ENCODE data around the gene DAPK1.
"Not testable (repeated sequence)": the region's sequence is repeated elsewhere in the genome, so short reads cannot be mapped to it uniquely, and the experiment has no call there.

The DAPK1 gene

DNA sequence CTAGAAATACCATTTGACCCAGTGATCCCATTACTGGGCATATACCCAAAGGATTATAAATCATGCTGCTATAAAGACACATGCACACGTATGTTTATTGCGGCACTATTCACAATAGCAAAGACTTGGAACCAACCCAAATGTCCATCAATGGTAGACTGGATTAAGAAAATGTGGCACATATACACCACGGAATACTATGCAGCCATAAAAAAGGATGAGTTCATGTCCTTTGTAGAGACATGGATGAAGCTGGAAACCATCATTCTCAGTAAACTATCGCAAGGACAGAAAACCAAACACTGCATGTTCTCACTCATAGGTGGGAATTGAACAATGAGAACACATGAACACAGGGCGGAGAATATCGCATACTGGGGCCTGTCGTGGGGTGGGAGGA, 246.6 kb downstream of the DAPK1 start:
- H3K4me3 ChIP-seq (ENCODE audit: low read depth in 1 of 5, low read length in 5 of 5); H3K27ac ChIP-seq (ENCODE audit: low read depth, low read length); H3K36me3 ChIP-seq (ENCODE audit: control insufficient read depth in 5 of 5, insufficient read depth in 5 of 5, low read length in 5 of 5); H3K27me3 ChIP-seq (ENCODE audit: control insufficient read depth in 5 of 5, insufficient read depth in 4 of 5, low read length in 5 of 5); H3K9me3 ChIP-seq (ENCODE audit: control insufficient read depth in 5 of 5, low read length in 5 of 5); H3K4me1 ChIP-seq (ENCODE audit: control insufficient read depth in 5 of 5, insufficient read depth in 5 of 5, low read length in 5 of 5); H3K9ac ChIP-seq (ENCODE audit: low read length in 5 of 5): not testable (repeated sequence)

DNA sequence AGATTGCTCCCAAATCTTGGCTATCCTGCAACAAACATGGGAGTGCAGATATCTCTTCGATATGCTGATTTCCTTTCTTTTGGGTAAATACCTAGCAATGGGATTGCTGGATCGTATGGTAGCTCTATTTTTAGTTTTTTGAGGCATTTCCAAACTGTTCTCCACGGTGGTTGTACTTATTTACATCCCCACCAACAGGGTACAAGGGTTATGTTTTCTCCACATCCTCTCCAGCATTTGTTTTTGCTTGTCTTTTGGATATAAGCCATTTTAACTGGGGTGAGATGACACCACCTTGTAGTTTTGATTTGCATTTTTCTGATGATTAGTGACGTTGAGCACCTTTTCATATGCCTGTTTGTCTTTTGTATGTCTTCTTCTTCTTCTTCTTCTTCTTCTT, 248.5 kb downstream of the DAPK1 start:
- H3K4me3 ChIP-seq (ENCODE audit: low read depth in 1 of 5, low read length in 5 of 5) = no peak overlapping the region
- H3K27ac ChIP-seq (ENCODE audit: low read depth, low read length) = no peak overlapping the region
- no peaks in the 10 kb centered on the region for H3K36me3 ChIP-seq (ENCODE audit: control insufficient read depth in 5 of 5, insufficient read depth in 5 of 5, low read length in 5 of 5)
- H3K27me3 ChIP-seq (ENCODE audit: control insufficient read depth in 5 of 5, insufficient read depth in 4 of 5, low read length in 5 of 5) = peaks cover 0 to 3% (median 0%) of the 10 kb centered on the region in 5 donors
- no peak overlapping the region for H3K9ac ChIP-seq (ENCODE audit: low read length in 5 of 5)
- H3K4me1 ChIP-seq (ENCODE audit: control insufficient read depth in 5 of 5, insufficient read depth in 5 of 5, low read length in 5 of 5) = no peaks in the 10 kb centered on the region
- peaks cover 0 to 9% (median 4%) of the 10 kb centered on the region in 5 donors for H3K9me3 ChIP-seq (ENCODE audit: control insufficient read depth in 5 of 5, low read length in 5 of 5)

DNA sequence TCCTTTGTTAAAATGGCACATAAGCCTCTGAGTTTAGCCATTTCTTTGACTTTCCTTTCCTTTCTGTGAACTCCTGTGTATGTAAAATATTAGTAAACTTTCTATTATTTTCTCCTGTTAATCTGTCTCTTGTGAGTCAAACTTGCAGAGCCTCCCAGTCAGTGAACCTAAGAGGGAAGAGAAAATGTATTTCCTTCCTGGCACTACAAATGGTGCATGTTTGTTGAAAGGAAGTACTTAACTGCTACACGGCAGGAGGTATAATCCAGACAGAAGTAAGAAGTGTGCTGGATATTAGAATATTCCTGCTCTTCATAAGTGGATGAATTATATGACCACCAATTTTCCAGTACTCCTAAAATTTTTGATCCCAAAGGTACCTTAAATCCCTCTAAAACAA, 251.2 kb downstream of the DAPK1 start:
- H3K27ac ChIP-seq (ENCODE audit: low read depth, low read length) = no peak overlapping the region

DNA sequence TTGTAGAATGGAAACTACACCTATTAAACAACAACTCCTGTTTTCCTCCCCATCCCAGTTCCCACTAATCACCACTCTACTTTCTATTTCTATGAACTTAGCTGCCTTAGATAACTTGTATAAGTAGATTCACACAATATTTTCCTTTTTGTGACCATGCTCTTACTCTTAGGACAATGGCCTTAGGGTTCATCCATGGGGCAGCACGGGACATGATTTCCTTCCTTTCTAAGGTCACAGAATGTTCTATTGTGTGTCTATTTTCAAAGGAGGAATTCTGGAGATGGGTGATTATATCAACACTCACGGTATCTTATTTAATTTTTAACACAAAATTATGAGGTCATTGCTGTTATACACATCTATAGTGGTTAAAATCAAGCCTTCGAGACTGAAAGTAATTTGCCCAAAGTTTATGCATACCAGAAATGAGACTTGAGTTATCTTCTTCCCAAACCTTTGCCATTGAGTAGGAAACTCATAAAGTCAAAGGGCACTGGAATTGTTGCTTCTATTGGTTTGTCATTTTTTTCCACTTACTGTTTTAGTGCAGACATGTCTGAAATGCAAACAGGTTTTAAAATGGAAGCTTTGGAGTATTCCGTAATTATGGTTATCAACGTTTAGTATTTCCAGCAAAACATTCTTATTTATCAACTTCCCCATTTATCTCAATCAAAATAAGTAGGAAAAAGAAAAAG, 251.8 kb downstream of the DAPK1 start:
- no peaks in the 10 kb centered on the region for H3K36me3 ChIP-seq (ENCODE audit: control insufficient read depth in 5 of 5, insufficient read depth in 5 of 5, low read length in 5 of 5)
- H3K9ac ChIP-seq (ENCODE audit: low read length in 5 of 5) = no peak overlapping the region
- no peak overlapping the region for H3K4me3 ChIP-seq (ENCODE audit: low read depth in 1 of 5, low read length in 5 of 5)
- peaks cover 0 to 13% (median 6%) of the 10 kb centered on the region in 5 donors for H3K9me3 ChIP-seq (ENCODE audit: control insufficient read depth in 5 of 5, low read length in 5 of 5)
- peaks cover 0 to 3% (median 0%) of the 10 kb centered on the region in 5 donors for H3K27me3 ChIP-seq (ENCODE audit: control insufficient read depth in 5 of 5, insufficient read depth in 4 of 5, low read length in 5 of 5)
- H3K27ac ChIP-seq (ENCODE audit: low read depth, low read length) = no peak overlapping the region
- no peaks in the 10 kb centered on the region for H3K4me1 ChIP-seq (ENCODE audit: control insufficient read depth in 5 of 5, insufficient read depth in 5 of 5, low read length in 5 of 5)

More for the DNA sequence above, 251.2 kb downstream of the DAPK1 start:
- peaks cover 0 to 3% (median 0%) of the 10 kb centered on the region in 5 donors for H3K27me3 ChIP-seq (ENCODE audit: control insufficient read depth in 5 of 5, insufficient read depth in 4 of 5, low read length in 5 of 5)
- no peak overlapping the region for H3K4me3 ChIP-seq (ENCODE audit: low read depth in 1 of 5, low read length in 5 of 5)
- H3K4me1 ChIP-seq (ENCODE audit: control insufficient read depth in 5 of 5, insufficient read depth in 5 of 5, low read length in 5 of 5) = no peaks in the 10 kb centered on the region
- peaks cover 0 to 8% (median 6%) of the 10 kb centered on the region in 5 donors for H3K9me3 ChIP-seq (ENCODE audit: control insufficient read depth in 5 of 5, low read length in 5 of 5)
- no peak overlapping the region for H3K9ac ChIP-seq (ENCODE audit: low read length in 5 of 5)
- no peaks in the 10 kb centered on the region for H3K36me3 ChIP-seq (ENCODE audit: control insufficient read depth in 5 of 5, insufficient read depth in 5 of 5, low read length in 5 of 5)

DNA sequence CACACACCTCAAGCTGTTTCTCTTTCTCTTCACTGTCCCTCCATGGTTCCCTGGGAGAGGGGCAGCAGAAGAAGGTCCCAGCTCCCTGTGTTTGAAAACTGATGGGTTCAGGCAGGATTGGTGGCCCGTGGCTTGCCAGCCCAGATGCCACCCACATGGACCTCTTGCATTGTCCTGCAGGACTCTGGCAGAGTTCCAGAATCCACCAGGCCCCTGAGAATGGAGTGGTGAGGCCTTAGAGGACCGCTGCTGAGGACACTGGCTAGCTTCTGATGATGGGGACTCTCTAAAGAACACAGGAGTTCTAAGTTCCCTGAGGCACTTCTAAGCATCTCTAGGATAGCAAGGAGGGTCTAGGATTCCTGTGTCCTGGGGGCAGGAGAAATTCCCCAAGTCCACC, 253.1 kb downstream of the DAPK1 start:
- H3K4me1 ChIP-seq (ENCODE audit: control insufficient read depth in 5 of 5, insufficient read depth in 5 of 5, low read length in 5 of 5) = no peaks in the 10 kb centered on the region
- H3K4me3 ChIP-seq (ENCODE audit: low read depth in 1 of 5, low read length in 5 of 5) = no peak overlapping the region
- no peak overlapping the region for H3K27ac ChIP-seq (ENCODE audit: low read depth, low read length)
- H3K36me3 ChIP-seq (ENCODE audit: control insufficient read depth in 5 of 5, insufficient read depth in 5 of 5, low read length in 5 of 5) = no peaks in the 10 kb centered on the region
- H3K27me3 ChIP-seq (ENCODE audit: control insufficient read depth in 5 of 5, insufficient read depth in 4 of 5, low read length in 5 of 5) = peaks cover 0 to 3% (median 0%) of the 10 kb centered on the region in 5 donors
- peaks cover 0 to 13% (median 6%) of the 10 kb centered on the region in 5 donors for H3K9me3 ChIP-seq (ENCODE audit: control insufficient read depth in 5 of 5, low read length in 5 of 5)
- no peak overlapping the region for H3K9ac ChIP-seq (ENCODE audit: low read length in 5 of 5)

DNA sequence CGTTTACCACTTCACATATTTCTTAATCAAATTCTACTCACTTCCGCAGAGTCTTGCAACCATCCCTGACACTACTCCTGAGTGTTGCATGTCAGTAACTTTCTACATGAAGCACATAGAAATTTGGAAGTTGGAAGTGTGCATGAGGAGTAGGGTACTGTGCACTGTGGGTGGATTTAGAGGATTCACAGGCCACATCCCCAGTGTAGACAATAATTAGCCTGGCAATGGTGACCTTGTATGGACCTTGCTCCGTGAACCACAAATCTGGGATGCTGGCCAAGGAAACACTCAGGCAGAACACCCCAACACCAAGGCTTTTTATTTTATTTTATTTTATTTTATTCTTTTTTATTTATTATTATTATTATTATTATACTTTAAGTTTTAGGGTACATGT, 253.8 kb downstream of the DAPK1 start:
- H3K27me3 ChIP-seq (ENCODE audit: control insufficient read depth in 5 of 5, insufficient read depth in 4 of 5, low read length in 5 of 5) = peaks cover 0 to 3% (median 0%) of the 10 kb centered on the region in 5 donors
- no peaks in the 10 kb centered on the region for H3K36me3 ChIP-seq (ENCODE audit: control insufficient read depth in 5 of 5, insufficient read depth in 5 of 5, low read length in 5 of 5)
- H3K4me1 ChIP-seq (ENCODE audit: control insufficient read depth in 5 of 5, insufficient read depth in 5 of 5, low read length in 5 of 5) = no peaks in the 10 kb centered on the region
- no peak overlapping the region for H3K27ac ChIP-seq (ENCODE audit: low read depth, low read length)
- no peak overlapping the region for H3K4me3 ChIP-seq (ENCODE audit: low read depth in 1 of 5, low read length in 5 of 5)
- peaks cover 0 to 13% (median 6%) of the 10 kb centered on the region in 5 donors for H3K9me3 ChIP-seq (ENCODE audit: control insufficient read depth in 5 of 5, low read length in 5 of 5)
- H3K9ac ChIP-seq (ENCODE audit: low read length in 5 of 5) = no peak overlapping the region

DNA sequence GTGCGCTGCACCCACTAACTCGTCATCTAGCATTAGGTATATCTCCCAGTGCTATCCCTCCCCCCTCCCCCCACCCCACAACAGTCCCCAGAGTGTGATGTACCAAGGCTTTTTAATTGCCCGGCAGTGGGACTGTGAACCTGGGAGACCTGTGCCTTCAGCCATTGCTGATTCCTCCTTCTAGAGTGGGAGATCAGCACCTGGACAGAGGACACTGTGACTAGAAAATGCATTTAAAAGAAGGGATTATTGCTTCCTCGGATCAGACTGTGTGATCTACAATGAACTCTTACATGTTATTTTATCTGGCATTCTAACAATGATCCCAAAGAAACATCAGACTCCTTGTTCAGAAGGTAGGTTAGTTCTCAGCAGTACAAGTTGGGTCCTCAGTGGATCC, 254.2 kb downstream of the DAPK1 start:
- H3K27ac ChIP-seq (ENCODE audit: low read depth, low read length) = no peak overlapping the region
- no peaks in the 10 kb centered on the region for H3K36me3 ChIP-seq (ENCODE audit: control insufficient read depth in 5 of 5, insufficient read depth in 5 of 5, low read length in 5 of 5)
- H3K4me1 ChIP-seq (ENCODE audit: control insufficient read depth in 5 of 5, insufficient read depth in 5 of 5, low read length in 5 of 5) = no peaks in the 10 kb centered on the region
- no peak overlapping the region for H3K4me3 ChIP-seq (ENCODE audit: low read depth in 1 of 5, low read length in 5 of 5)
- H3K27me3 ChIP-seq (ENCODE audit: control insufficient read depth in 5 of 5, insufficient read depth in 4 of 5, low read length in 5 of 5) = peaks cover 0 to 3% (median 0%) of the 10 kb centered on the region in 5 donors
- H3K9ac ChIP-seq (ENCODE audit: low read length in 5 of 5) = no peak overlapping the region
- H3K9me3 ChIP-seq (ENCODE audit: control insufficient read depth in 5 of 5, low read length in 5 of 5) = peaks cover 0 to 13% (median 6%) of the 10 kb centered on the region in 5 donors

DNA sequence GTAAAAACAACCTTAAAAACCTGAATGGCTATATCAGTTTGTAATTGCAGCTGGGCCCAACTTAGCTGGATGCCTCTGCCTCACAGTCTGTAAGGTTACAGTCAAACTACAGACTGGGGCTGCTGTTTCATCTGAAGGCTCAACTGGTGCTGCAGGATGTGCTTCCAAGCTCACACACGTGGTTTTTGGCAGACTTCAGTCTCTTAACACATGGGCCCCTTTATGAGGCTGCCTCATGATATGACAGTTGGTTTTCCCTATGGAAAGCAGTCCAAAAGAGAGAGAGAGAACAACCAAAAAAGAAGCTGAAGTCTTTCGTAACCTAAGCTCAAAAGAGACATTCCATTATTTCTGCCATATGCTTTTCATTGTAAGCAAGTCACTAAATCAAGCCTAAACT, 255.6 kb downstream of the DAPK1 start:
- Histone ChIP-seq H3K9ac (ENCODE audit: low read length in 5 of 5) (no peak overlapping the region), H3K9me3 (ENCODE audit: control insufficient read depth in 5 of 5, low read length in 5 of 5) (peaks cover 0 to 13% (median 6%) of the 10 kb centered on the region in 5 donors), H3K27ac (ENCODE audit: low read depth, low read length) (no peak overlapping the region), H3K27me3 (ENCODE audit: control insufficient read depth in 5 of 5, insufficient read depth in 4 of 5, low read length in 5 of 5) (no peaks in the 10 kb centered on the region), H3K36me3 (ENCODE audit: control insufficient read depth in 5 of 5, insufficient read depth in 5 of 5, low read length in 5 of 5) (no peaks in the 10 kb centered on the region), H3K4me1 (ENCODE audit: control insufficient read depth in 5 of 5, insufficient read depth in 5 of 5, low read length in 5 of 5) (no peaks in the 10 kb centered on the region), H3K4me3 (ENCODE audit: low read depth in 1 of 5, low read length in 5 of 5) (peak overlapping the region in 1 of 5 donors; percentile 15)
